ENCODE measurements around the gene RNF214. TPM values are rescaled to one million over a fixed set of nuclear protein-coding genes. Genes with fewer than 3 reads are reported as not detected.

The RNF214 gene
- total RNA-seq, 4 donors from 2014 or later, result 13.2 to 17.9 (median 13.9) TPM

GRCh38 chr11:117218133-117218915 lies 14.1 kb upstream of the RNF214 start:
- TF ChIP-seq CTCF (IDR thresholded peaks at IDR 0.05; ENCODE audit: low read depth), result no peak

GRCh38 chr11:117219001-117219400 lies 13.5 kb upstream of the RNF214 start:
- no peak for TF ChIP-seq CTCF (IDR thresholded peaks at IDR 0.05; ENCODE audit: low read depth)

DNA sequence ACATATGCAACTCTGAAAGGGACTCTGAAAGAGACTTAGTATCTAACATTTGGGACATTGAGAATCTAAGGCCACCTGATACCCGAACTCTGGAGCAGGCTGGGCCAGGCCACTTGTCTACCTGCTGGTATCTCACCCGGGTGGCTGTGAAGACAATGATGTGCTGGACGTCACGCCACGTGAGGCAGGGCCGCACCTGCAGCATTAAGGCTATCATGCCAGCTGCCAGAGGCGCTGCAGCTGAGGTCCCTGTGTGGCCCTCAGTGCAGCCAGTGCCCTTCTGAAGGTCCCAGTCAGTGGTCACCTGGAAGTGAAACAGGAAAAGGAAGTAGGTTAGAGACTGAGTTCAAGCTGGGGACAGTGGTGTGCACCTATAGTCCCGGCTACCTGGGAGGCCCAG lies 13.0 kb upstream of the RNF214 start:
- no peak for TF ChIP-seq CTCF (IDR thresholded peaks at IDR 0.05; ENCODE audit: low read depth)

DNA sequence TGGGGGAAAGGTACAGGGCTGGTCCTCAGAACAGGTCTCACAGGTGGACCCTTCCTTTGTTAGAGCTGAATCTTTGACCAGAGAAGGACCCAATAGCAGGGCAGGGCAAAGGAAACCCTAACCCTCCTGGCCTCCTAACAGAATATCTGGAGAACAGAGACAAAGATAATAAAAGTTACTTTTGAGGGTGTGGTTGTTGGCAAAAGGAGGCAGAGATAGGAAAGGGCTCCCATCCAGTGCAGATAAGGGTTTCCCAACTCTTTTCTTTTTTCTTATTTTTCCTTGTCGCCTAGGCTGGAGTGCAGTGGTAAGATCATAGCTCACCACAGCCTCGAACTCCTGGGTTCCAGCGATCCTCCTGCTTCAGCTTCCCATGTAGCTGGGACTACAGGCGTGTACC lies 12.5 kb upstream of the RNF214 start:
- TF ChIP-seq CTCF (IDR thresholded peaks at IDR 0.05; ENCODE audit: low read depth), result no peak

DNA sequence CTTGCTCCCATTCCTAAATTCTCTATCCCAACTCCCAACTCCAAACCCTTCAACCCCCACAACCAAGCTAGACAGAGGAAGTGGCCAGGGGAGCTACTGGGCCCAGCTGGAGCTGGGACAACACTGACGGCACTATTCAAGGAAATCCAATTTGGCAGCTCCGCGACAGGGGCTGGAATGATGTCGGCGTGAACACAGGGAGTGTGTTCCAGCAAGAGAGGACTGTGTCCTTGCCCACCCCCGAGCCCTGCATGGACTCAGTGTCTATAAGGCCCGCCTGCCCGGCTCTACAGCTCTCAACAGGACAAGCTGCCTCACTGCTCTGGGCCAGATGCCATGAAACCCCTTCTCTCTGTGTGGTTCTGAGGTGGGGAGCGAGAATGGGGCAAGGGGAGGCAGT lies 11.9 kb upstream of the RNF214 start:
- no peak for TF ChIP-seq CTCF (IDR thresholded peaks at IDR 0.05; ENCODE audit: low read depth)

- TF ChIP-seq CTCF (IDR thresholded peaks at IDR 0.05; ENCODE audit: low read depth), result no peak
Observed at GRCh38 chr11:117220999-117221774, 11.3 kb upstream of the RNF214 start.

DNA sequence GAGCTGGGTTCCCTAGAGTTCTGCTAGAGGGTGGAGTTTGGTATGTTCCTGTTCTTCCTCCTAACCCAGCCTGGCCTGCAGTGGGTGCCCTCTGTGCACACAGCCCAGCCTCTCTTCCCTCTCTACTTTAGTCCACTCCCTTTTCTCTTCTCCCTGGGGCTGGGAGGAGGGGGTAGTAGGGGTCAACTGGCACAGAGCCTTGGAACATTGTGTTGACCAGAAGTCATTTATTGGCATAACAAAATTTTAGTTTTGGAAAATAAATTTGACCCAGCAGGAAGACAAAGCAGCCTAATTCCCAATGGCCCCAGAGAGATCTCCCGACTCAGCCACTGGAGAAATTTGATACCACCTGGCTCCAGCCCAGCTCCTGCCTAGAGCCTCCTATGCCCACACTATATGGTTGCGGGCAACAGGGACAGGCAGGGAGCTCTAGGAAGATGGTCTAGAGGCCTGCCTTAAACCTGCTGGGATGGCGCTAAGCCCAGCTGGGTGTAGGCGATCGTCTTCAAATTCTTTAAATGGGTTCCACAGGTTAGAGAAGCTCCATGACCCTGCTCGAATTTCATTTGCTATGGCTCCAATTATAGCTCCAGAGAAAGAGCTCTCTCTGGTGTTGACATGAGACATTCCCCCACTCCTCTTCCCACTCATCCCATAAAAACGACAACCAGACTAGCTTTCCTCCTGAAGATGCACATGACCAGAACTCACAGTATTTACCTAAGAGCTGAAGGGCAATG lies 10.5 kb upstream of the RNF214 start:
- TF ChIP-seq CTCF (IDR thresholded peaks at IDR 0.05; ENCODE audit: low read depth), result no peak
